Gastroesophageal sphincter (tissue), 3 donors: Measurements from ENCODE around the gene C1RL.

Experiments used
- CTCF ChIP-seq, 4 experiments: fragments of 200-600 bp in 2 of 4; fragments of 450-650 bp in 2 of 4; sonication (generic) in 1 of 4; IDR thresholded peaks; one replicate each; pipeline ENCODE4 v1.5.1; 2017 to 2019; ENCODE audit warnings: antibody characterized with exemption in 4 of 4, mild to moderate bottlenecking in 2 of 4, moderate library complexity in 2 of 4
- POLR2A ChIP-seq, 2 donors: fragments of 450-650 bp; IDR thresholded peaks; one replicate each; pipeline ENCODE4 v1.6.1; 2017; ENCODE audit warnings: antibody characterized with exemption in 2 of 2, mild to moderate bottlenecking in 2 of 2, moderate library complexity in 1 of 2

DNA sequence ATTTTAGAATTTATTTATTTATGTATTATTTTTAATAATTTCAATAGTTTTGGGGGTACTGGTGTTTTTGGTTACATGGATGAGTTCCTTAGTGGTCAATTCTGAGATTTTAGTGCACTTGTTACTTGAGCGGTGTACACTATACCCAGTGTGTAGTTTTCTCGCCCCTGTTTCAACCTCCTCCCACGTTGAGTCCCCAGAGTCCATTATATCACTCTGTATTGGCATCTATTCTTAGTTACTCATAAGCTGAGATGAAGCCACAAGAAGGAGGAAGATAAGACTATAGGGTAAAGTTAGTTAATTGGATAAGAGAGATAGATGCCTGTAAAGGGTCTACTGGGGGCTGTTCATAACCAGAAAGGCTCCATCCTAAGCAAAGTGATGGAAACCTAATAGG lies 44.5 kb downstream of the C1RL start:
- no peak for TF ChIP-seq POLR2A (IDR thresholded peaks at IDR 0.05)
- no peak for TF ChIP-seq CTCF (IDR thresholded peaks at IDR 0.05)
